Esophagus squamous epithelium (tissue), 4 donors: ENCODE data around the gene BAIAP2.
"Not testable (repeated sequence)": the region's sequence is repeated elsewhere in the genome, so short reads cannot be mapped to it uniquely, and the experiment has no call there.

Experiments
- CTCF ChIP-seq, 6 experiments: fragments of 450-650 bp in 4 of 6; fragments of 200-600 bp in 2 of 6; sonication (generic) in 2 of 6; IDR thresholded peaks; one replicate each; pipeline ENCODE4 v1.5.1; 2016 to 2019; ENCODE audit warnings: antibody characterized with exemption in 6 of 6, mild to moderate bottlenecking in 4 of 6, moderate library complexity in 4 of 6
- POLR2A ChIP-seq, 4 donors: fragments of 450-650 bp; IDR thresholded peaks; one replicate each; pipeline ENCODE4 v1.6.1; 2017; ENCODE audit warnings: antibody characterized with exemption in 4 of 4, mild to moderate bottlenecking in 4 of 4, moderate library complexity in 3 of 4

DNA sequence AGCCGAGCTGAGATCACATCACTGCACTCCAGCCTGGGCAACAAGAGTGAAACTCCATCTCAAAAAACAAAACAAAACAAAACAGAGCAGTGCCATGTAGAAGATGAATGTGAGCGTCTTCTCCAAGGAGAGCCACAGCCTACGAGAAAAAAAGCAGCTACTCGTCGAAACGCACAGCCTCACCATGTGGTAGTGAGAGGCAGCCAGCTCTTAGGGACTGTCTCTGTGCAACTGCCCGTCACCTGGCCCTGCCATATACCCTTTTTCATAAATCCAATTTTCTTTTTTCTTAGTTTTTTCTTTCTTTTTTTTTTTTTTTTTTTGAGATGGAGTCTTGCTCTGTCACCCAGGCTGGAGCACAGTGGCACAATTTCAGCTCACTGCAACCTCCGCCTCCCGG lies 119.1 kb downstream of the BAIAP2 start:
- TF ChIP-seq CTCF, POLR2A (IDR thresholded peaks at IDR 0.05): not testable (repeated sequence)
